Mesendoderm (in vitro differentiated cells): ENCODE measurements around the gene KNSTRN.

Source experiments
- DNase-seq: peaks from one replicate; pipeline ENCODE4 v3.0.0; 2013
- H2AK5ac ChIP-seq: 2 replicates; pipeline ENCODE4 v1.6.1; 2013; ENCODE audit warnings: low read length, inconsistent platforms
- H2BK120ac ChIP-seq: 2 replicates; pipeline ENCODE4 v1.6.1; 2013; ENCODE audit warnings: low read depth, mild to moderate bottlenecking, low read length, moderate library complexity, mixed read lengths
- H2BK15ac ChIP-seq: replicated peaks from 2 replicates; pipeline ENCODE4 v1.6.1; 2013; ENCODE audit warnings: low read depth, mild to moderate bottlenecking, moderate library complexity
- H2BK5ac ChIP-seq: 2 replicates; pipeline ENCODE4 v1.6.1; 2013; ENCODE audit warnings: low read length, inconsistent platforms
- H3K18ac ChIP-seq: 2 replicates; pipeline ENCODE4 v1.6.1; 2013; ENCODE audit warnings: mild to moderate bottlenecking, low read length, mixed read lengths
- H3K23ac ChIP-seq: one replicate; pipeline ENCODE4 v1.6.1; 2013; ENCODE audit warnings: low read length
- H3K27ac ChIP-seq: 2 replicates; pipeline ENCODE4 v1.5.1; 2013; ENCODE audit warnings: low read depth, mild to moderate bottlenecking, inconsistent platforms, low read length, moderate library complexity
- H3K27me3 ChIP-seq: 2 replicates; pipeline ENCODE4 v1.6.1; 2013; ENCODE audit warnings: low read length, control low read depth, mild to moderate bottlenecking, inconsistent platforms; ENCODE audit not compliant: insufficient read depth, poor library complexity
- H3K36me3 ChIP-seq: 2 replicates; pipeline ENCODE4 v1.6.1; 2013; ENCODE audit warnings: low read length, inconsistent platforms; ENCODE audit not compliant: control insufficient read depth, insufficient read depth
- H3K4ac ChIP-seq: one replicate; pipeline ENCODE4 v1.6.1; 2013; ENCODE audit warnings: low read depth, mild to moderate bottlenecking, low read length, moderate library complexity
- H3K4me1 ChIP-seq: 2 replicates; pipeline ENCODE4 v1.6.1; 2013; ENCODE audit warnings: low read depth, low read length, inconsistent platforms; ENCODE audit not compliant: control insufficient read depth
- H3K4me2 ChIP-seq: 2 replicates; pipeline ENCODE4 v1.6.1; 2013; ENCODE audit warnings: low read length
- H3K4me3 ChIP-seq: 2 replicates; pipeline ENCODE4 v1.5.1; 2013; ENCODE audit warnings: mild to moderate bottlenecking, low read length
- H3K56ac ChIP-seq: one replicate; pipeline ENCODE4 v1.6.1; 2013; ENCODE audit warnings: low read length
- H3K79me1 ChIP-seq: 2 replicates; pipeline ENCODE4 v1.6.1; 2013; ENCODE audit warnings: low read length, inconsistent platforms
- H3K79me2 ChIP-seq: 2 replicates; pipeline ENCODE4 v1.6.1; 2013; ENCODE audit warnings: mild to moderate bottlenecking, low read length; ENCODE audit not compliant: control insufficient read depth, insufficient read depth
- H3K9ac ChIP-seq: 2 replicates; pipeline ENCODE4 v1.6.1; 2013; ENCODE audit warnings: low read length, inconsistent platforms
- H4K5ac ChIP-seq: one replicate; pipeline ENCODE4 v1.6.1; 2013; ENCODE audit warnings: low read length
- H4K8ac ChIP-seq: one replicate; pipeline ENCODE4 v1.6.1; 2013; ENCODE audit warnings: low read depth, mild to moderate bottlenecking, control low read depth, low read length, moderate library complexity
- WGBS: extraction: QIAGEN DNeasy Blood & Tissue Kit; methylation state at CpG from one replicate; pipeline ENCODE4 v1.1.7; 2013; ENCODE audit warnings: low lambda C conversion rate, missing lambda C conversion rate; ENCODE audit not compliant: insufficient coverage; ENCODE audit errors: extremely low coverage; 5-methylcytosine and 5-hydroxymethylcytosine counted together

KNSTRN gene

GRCh38 chr15:40369971-40370370, 12.6 kb upstream of the KNSTRN start:
- Histone ChIP-seq H3K4me1 (peaks cover 2% of the 10 kb centered on the region), H4K8ac (no peak overlapping the region), H3K79me2 (no peaks in the 10 kb centered on the region), H3K79me1 (no peaks in the 10 kb centered on the region), H2BK5ac (no peak overlapping the region), H4K5ac (no peak overlapping the region), H3K18ac (no peak overlapping the region), H3K4me2 (no peak overlapping the region), H3K9ac (no peak overlapping the region), H3K36me3 (no peaks in the 10 kb centered on the region), H3K4ac (no peak overlapping the region), H2AK5ac (no peak overlapping the region), H2BK15ac (no peak overlapping the region), H2BK120ac (no peak overlapping the region), H3K23ac (no peak overlapping the region), H3K27me3 (no peaks in the 10 kb centered on the region), H3K27ac (no peak overlapping the region), H3K56ac (no peak overlapping the region), H3K4me3 (no peak overlapping the region)
- no peak for DNase-seq
- no CpG with 5 or more reads among the region's 13 CpGs for WGBS

GRCh38 chr15:40372981-40373380, 9.5 kb upstream of the KNSTRN start:
- Histone ChIP-seq H3K36me3 (no peaks in the 10 kb centered on the region), H2BK15ac (no peak overlapping the region), H2BK120ac (no peak overlapping the region), H4K8ac (no peak overlapping the region), H3K79me1 (no peaks in the 10 kb centered on the region), H3K56ac (no peak overlapping the region), H3K9ac (no peak overlapping the region), H3K79me2 (no peaks in the 10 kb centered on the region), H3K4me1 (peaks cover 2% of the 10 kb centered on the region), H3K18ac (no peak overlapping the region), H4K5ac (no peak overlapping the region), H3K4me3 (no peak overlapping the region), H3K4ac (no peak overlapping the region), H3K27ac (no peak overlapping the region), H3K23ac (no peak overlapping the region), H2AK5ac (no peak overlapping the region), H3K27me3 (no peaks in the 10 kb centered on the region), H2BK5ac (no peak overlapping the region), H3K4me2 (no peak overlapping the region)
- WGBS: no CpG with 5 or more reads among the region's 2 CpGs
- peak; percentile 45 for DNase-seq

GRCh38 chr15:40377606-40378005, 4.9 kb upstream of the KNSTRN start:
- no peak overlapping the region for H3K4ac ChIP-seq
- no peak overlapping the region for H4K8ac ChIP-seq
- DNase-seq: no peak
- H3K79me1 ChIP-seq: no peaks in the 10 kb centered on the region
- no peaks in the 10 kb centered on the region for H3K27me3 ChIP-seq
- H2AK5ac ChIP-seq: no peak overlapping the region
- H4K5ac ChIP-seq: no peak overlapping the region
- no peaks in the 10 kb centered on the region for H3K79me2 ChIP-seq
- H3K36me3 ChIP-seq: no peaks in the 10 kb centered on the region
- no peak overlapping the region for H3K18ac ChIP-seq
- H3K4me1 ChIP-seq: peaks cover 3% of the 10 kb centered on the region
- no peak overlapping the region for H2BK120ac ChIP-seq
- peak overlapping the region; percentile 66 for H3K23ac ChIP-seq
- H3K4me2 ChIP-seq: no peak overlapping the region
- H3K4me3 ChIP-seq: no peak overlapping the region
- no peak overlapping the region for H3K9ac ChIP-seq
- H2BK5ac ChIP-seq: no peak overlapping the region
- H3K56ac ChIP-seq: no peak overlapping the region
- WGBS: no CpG with 5 or more reads among the region's 3 CpGs
- no peak overlapping the region for H3K27ac ChIP-seq
- no peak overlapping the region for H2BK15ac ChIP-seq

GRCh38 chr15:40379374-40379773, 3.1 kb upstream of the KNSTRN start:
- Histone ChIP-seq H3K79me2 (peaks cover 11% of the 10 kb centered on the region), H3K79me1 (peaks cover 2% of the 10 kb centered on the region), H3K27ac (no peak overlapping the region), H2BK120ac (no peak overlapping the region), H3K4ac (no peak overlapping the region), H3K4me2 (no peak overlapping the region), H3K4me3 (no peak overlapping the region), H3K27me3 (no peaks in the 10 kb centered on the region), H2BK15ac (no peak overlapping the region), H2BK5ac (no peak overlapping the region), H3K23ac (no peak overlapping the region), H4K5ac (no peak overlapping the region), H3K36me3 (no peaks in the 10 kb centered on the region), H4K8ac (no peak overlapping the region), H3K9ac (no peak overlapping the region), H3K56ac (no peak overlapping the region), H3K4me1 (peaks cover 2% of the 10 kb centered on the region), H2AK5ac (no peak overlapping the region), H3K18ac (no peak overlapping the region)
- DNase-seq: no peak
- WGBS: no CpG with 5 or more reads among the region's 4 CpGs

GRCh38 chr15:40379853-40380252, 2.7 kb upstream of the KNSTRN start:
- H4K5ac ChIP-seq: no peak overlapping the region
- H4K8ac ChIP-seq: no peak overlapping the region
- WGBS: no CpG with 5 or more reads among the region's 4 CpGs
- H3K27me3 ChIP-seq: no peaks in the 10 kb centered on the region
- H3K4me2 ChIP-seq: no peak overlapping the region
- DNase-seq: peak; percentile 44
- no peak overlapping the region for H2BK120ac ChIP-seq
- H3K79me1 ChIP-seq: peaks cover 4% of the 10 kb centered on the region
- no peak overlapping the region for H2BK15ac ChIP-seq
- H3K23ac ChIP-seq: no peak overlapping the region
- H3K79me2 ChIP-seq: peaks cover 14% of the 10 kb centered on the region
- no peak overlapping the region for H2AK5ac ChIP-seq
- no peak overlapping the region for H3K4ac ChIP-seq
- H3K27ac ChIP-seq: no peak overlapping the region
- peaks cover 2% of the 10 kb centered on the region for H3K4me1 ChIP-seq
- H3K4me3 ChIP-seq: no peak overlapping the region
- no peak overlapping the region for H3K56ac ChIP-seq
- H3K18ac ChIP-seq: no peak overlapping the region
- H3K9ac ChIP-seq: no peak overlapping the region
- H2BK5ac ChIP-seq: no peak overlapping the region
- H3K36me3 ChIP-seq: no peaks in the 10 kb centered on the region

- Histone ChIP-seq H2BK5ac (no peak overlapping the region), H3K18ac (no peak overlapping the region), H3K27me3 (no peaks in the 10 kb centered on the region), H4K8ac (no peak overlapping the region), H3K4me2 (no peak overlapping the region), H3K4me1 (peaks cover 2% of the 10 kb centered on the region), H2AK5ac (no peak overlapping the region), H2BK15ac (no peak overlapping the region), H3K23ac (no peak overlapping the region), H3K4ac (no peak overlapping the region), H3K36me3 (peaks cover 2% of the 10 kb centered on the region), H2BK120ac (no peak overlapping the region), H3K79me2 (peaks cover 17% of the 10 kb centered on the region), H4K5ac (no peak overlapping the region), H3K56ac (no peak overlapping the region), H3K79me1 (peaks cover 9% of the 10 kb centered on the region), H3K9ac (no peak overlapping the region), H3K27ac (no peak overlapping the region), H3K4me3 (no peak overlapping the region)
- WGBS: no CpG with 5 or more reads among the region's 10 CpGs
- DNase-seq: no peak
Observed at GRCh38 chr15:40380636-40381035, 1.9 kb upstream of the KNSTRN start.
